ENCODE data around the gene FGF23. TPM values are rescaled to one million over a fixed set of nuclear protein-coding genes. Genes with fewer than 3 reads are reported as not detected.

The FGF23 gene
- total RNA-seq, 2 donors from 2014 or later: not detected

GRCh38 chr12:4331842-4332241 lies 47.7 kb downstream of the FGF23 start:
- H3K27me3 ChIP-seq: no peaks in the 10 kb centered on the region
- H3K36me3 ChIP-seq (replicated peaks in 1 of 2; ENCODE audit: insufficient read depth in 1 of 2, low read depth in 2 of 2): peaks cover 0 to 4% of the 10 kb centered on the region in 2 donors
- no peak overlapping the region for H3K27ac ChIP-seq
- no peaks in the 10 kb centered on the region for H3K9me3 ChIP-seq
- intact Hi-C loops (cut with DNase I): no loop called here
- DNase-seq: no peak
- 62 to 68% methylated on average over 4 of the region's 4 CpGs for WGBS, 2 donors
- H3K4me3 ChIP-seq: no peak overlapping the region
- ATAC-seq: no peak
- H3K4me1 ChIP-seq: no peaks in the 10 kb centered on the region
- no peak for TF ChIP-seq POLR2A (IDR thresholded peaks at IDR 0.05)
- TF ChIP-seq, protein P1, sequence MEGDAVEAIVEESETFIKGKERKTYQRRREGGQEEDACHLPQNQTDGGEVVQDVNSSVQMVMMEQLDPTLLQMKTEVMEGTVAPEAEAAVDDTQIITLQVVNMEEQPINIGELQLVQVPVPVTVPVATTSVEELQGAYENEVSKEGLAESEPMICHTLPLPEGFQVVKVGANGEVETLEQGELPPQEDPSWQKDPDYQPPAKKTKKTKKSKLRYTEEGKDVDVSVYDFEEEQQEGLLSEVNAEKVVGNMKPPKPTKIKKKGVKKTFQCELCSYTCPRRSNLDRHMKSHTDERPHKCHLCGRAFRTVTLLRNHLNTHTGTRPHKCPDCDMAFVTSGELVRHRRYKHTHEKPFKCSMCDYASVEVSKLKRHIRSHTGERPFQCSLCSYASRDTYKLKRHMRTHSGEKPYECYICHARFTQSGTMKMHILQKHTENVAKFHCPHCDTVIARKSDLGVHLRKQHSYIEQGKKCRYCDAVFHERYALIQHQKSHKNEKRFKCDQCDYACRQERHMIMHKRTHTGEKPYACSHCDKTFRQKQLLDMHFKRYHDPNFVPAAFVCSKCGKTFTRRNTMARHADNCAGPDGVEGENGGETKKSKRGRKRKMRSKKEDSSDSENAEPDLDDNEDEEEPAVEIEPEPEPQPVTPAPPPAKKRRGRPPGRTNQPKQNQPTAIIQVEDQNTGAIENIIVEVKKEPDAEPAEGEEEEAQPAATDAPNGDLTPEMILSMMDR (IDR thresholded peaks at IDR 0.05): no peak

- H3K27me3 ChIP-seq: no peaks in the 10 kb centered on the region
- WGBS, 2 donors: 66 to 87% methylated on average over 1 of the region's 1 CpG
- DNase-seq (no peak), ATAC-seq (no peak)
- no peak for TF ChIP-seq POLR2A (IDR thresholded peaks at IDR 0.05)
- TF ChIP-seq, protein P1 (IDR thresholded peaks at IDR 0.05): no peak
- H3K9me3 ChIP-seq: no peaks in the 10 kb centered on the region
- H3K27ac ChIP-seq: no peak overlapping the region
- no peaks in the 10 kb centered on the region for H3K4me1 ChIP-seq
- intact Hi-C loops (cut with DNase I): no loop called here
- H3K4me3 ChIP-seq: no peak overlapping the region
- peaks cover 0 to 4% of the 10 kb centered on the region in 2 donors for H3K36me3 ChIP-seq (replicated peaks in 1 of 2; ENCODE audit: insufficient read depth in 1 of 2, low read depth in 2 of 2)
Measured at GRCh38 chr12:4331221-4331620, 48.3 kb downstream of the FGF23 start.

- intact Hi-C loops (cut with DNase I): no loop called here
- no peaks in the 10 kb centered on the region for H3K9me3 ChIP-seq
- DNase-seq (no peak), ATAC-seq (no peak)
- no peaks in the 10 kb centered on the region for H3K4me1 ChIP-seq
- no peaks in the 10 kb centered on the region for H3K27me3 ChIP-seq
- H3K36me3 ChIP-seq (replicated peaks in 1 of 2; ENCODE audit: insufficient read depth in 1 of 2, low read depth in 2 of 2): peaks cover 0 to 4% of the 10 kb centered on the region in 2 donors
- no peak overlapping the region for H3K4me3 ChIP-seq
- 96 to 97% methylated on average over 3 of the region's 3 CpGs for WGBS, 2 donors
- TF ChIP-seq POLR2A (IDR thresholded peaks at IDR 0.05): no peak
- TF ChIP-seq, protein P1 (IDR thresholded peaks at IDR 0.05): no peak
- no peak overlapping the region for H3K27ac ChIP-seq
Measured at GRCh38 chr12:4330203-4330602, 49.3 kb downstream of the FGF23 start.

GRCh38 chr12:4327293-4327692 lies 52.2 kb downstream of the FGF23 start:
- DNase-seq: no peak
- intact Hi-C loops (cut with DNase I): no loop called here
- WGBS, 2 donors: 87 to 89% methylated on average over 2 of the region's 2 CpGs
- no peak for ATAC-seq
- Histone ChIP-seq H3K4me1 (peaks cover 4% of the 10 kb centered on the region), H3K36me3 (replicated peaks in 1 of 2; ENCODE audit: insufficient read depth in 1 of 2, low read depth in 2 of 2) (peaks cover 0 to under 1% of the 10 kb centered on the region in 2 donors), H3K4me3 (no peak overlapping the region), H3K27me3 (no peaks in the 10 kb centered on the region), H3K9me3 (no peaks in the 10 kb centered on the region), H3K27ac (no peak overlapping the region)
- TF ChIP-seq, protein P1 (IDR thresholded peaks at IDR 0.05): no peak
- TF ChIP-seq POLR2A (IDR thresholded peaks at IDR 0.05): no peak

GRCh38 chr12:4325966-4326365 lies 53.5 kb downstream of the FGF23 start:
- no peaks in the 10 kb centered on the region for H3K36me3 ChIP-seq (replicated peaks in 1 of 2; ENCODE audit: insufficient read depth in 1 of 2, low read depth in 2 of 2)
- no peak overlapping the region for H3K27ac ChIP-seq

More at GRCh38 chr12:4325966-4326365, 53.5 kb downstream of the FGF23 start:
- DNase-seq (no peak), ATAC-seq (no peak)
- whole genome bisulfite sequencing, 2 donors: 82 to 89% methylated on average over 3 of the region's 3 CpGs
- Histone ChIP-seq H3K4me1 (peaks cover 12% of the 10 kb centered on the region), H3K27me3 (no peaks in the 10 kb centered on the region), H3K9me3 (no peaks in the 10 kb centered on the region), H3K4me3 (no peak overlapping the region)
- TF ChIP-seq, protein P1 (IDR thresholded peaks at IDR 0.05): no peak
- TF ChIP-seq POLR2A (IDR thresholded peaks at IDR 0.05): no peak
- intact Hi-C loops (cut with DNase I): no loop called here

All from body of pancreas (tissue), 4 donors.